ENCODE results near the gene RALGPS1.

Gene RALGPS1

GRCh38 chr9:127107171-127107928 is 192.8 kb downstream of the RALGPS1 start:
- DNase-seq, result no peak

GRCh38 chr9:127107929-127108876 is 193.6 kb downstream of the RALGPS1 start:
- DNase-seq, result no peak

GRCh38 chr9:127109212-127109711 is 194.7 kb downstream of the RALGPS1 start:
- DNase-seq, result no peak

GRCh38 chr9:127112056-127112455 is 197.5 kb downstream of the RALGPS1 start:
- DNase-seq, result no peak

GRCh38 chr9:127112735-127113161 is 198.2 kb downstream of the RALGPS1 start:
- no peak for DNase-seq

GRCh38 chr9:127113191-127113972 is 198.8 kb downstream of the RALGPS1 start:
- DNase-seq, result no peak

GRCh38 chr9:127114606-127115005 is 200.0 kb downstream of the RALGPS1 start:
- no peak for DNase-seq

- no peak for DNase-seq
Measured at GRCh38 chr9:127116088-127116726, 201.6 kb downstream of the RALGPS1 start.

- DNase-seq, result no peak
Measured at GRCh38 chr9:127116957-127117356, 202.4 kb downstream of the RALGPS1 start.

GRCh38 chr9:127117801-127118200 is 203.2 kb downstream of the RALGPS1 start:
- DNase-seq, result no peak

GRCh38 chr9:127118597-127119319 is 204.2 kb downstream of the RALGPS1 start:
- DNase-seq, result no peak

- DNase-seq, result no peak
Measured at GRCh38 chr9:127119320-127119709, 204.7 kb downstream of the RALGPS1 start.

GRCh38 chr9:127121628-127122175 is 207.1 kb downstream of the RALGPS1 start:
- no peak for DNase-seq

GRCh38 chr9:127122176-127123063 is 207.8 kb downstream of the RALGPS1 start, which contains the start of gene ANGPTL2:
Gene ANGPTL2, minus strand, starts transcription at chr9:127122635. Its CDS starts 13,904 bp downstream, at chr9:127108731.
- DNase-seq, result peak; percentile 3 to 13

GRCh38 chr9:127123064-127123890 is 208.7 kb downstream of the RALGPS1 start:
- DNase-seq, result no peak

GRCh38 chr9:127124111-127124531 is 209.5 kb downstream of the RALGPS1 start:
- DNase-seq, result no peak

- no peak for DNase-seq
Measured at GRCh38 chr9:127124792-127125191, 210.2 kb downstream of the RALGPS1 start.

GRCh38 chr9:127126971-127127370 is 212.4 kb downstream of the RALGPS1 start:
- DNase-seq, result no peak

Measured in activated CD4-positive, alpha-beta T cell treated with anti-CD3 and anti-CD28 coated beads, Interleukin-2, amount 50 U/mL, for 48 hours (primary cell).